ENCODE measurements around the gene TMEM253. TPM values are rescaled to one million over a fixed set of nuclear protein-coding genes. Genes with fewer than 3 reads are reported as not detected.

The TMEM253 gene
- total RNA-seq, 1 experiment from 2014 or later: 0.59 TPM

DNA sequence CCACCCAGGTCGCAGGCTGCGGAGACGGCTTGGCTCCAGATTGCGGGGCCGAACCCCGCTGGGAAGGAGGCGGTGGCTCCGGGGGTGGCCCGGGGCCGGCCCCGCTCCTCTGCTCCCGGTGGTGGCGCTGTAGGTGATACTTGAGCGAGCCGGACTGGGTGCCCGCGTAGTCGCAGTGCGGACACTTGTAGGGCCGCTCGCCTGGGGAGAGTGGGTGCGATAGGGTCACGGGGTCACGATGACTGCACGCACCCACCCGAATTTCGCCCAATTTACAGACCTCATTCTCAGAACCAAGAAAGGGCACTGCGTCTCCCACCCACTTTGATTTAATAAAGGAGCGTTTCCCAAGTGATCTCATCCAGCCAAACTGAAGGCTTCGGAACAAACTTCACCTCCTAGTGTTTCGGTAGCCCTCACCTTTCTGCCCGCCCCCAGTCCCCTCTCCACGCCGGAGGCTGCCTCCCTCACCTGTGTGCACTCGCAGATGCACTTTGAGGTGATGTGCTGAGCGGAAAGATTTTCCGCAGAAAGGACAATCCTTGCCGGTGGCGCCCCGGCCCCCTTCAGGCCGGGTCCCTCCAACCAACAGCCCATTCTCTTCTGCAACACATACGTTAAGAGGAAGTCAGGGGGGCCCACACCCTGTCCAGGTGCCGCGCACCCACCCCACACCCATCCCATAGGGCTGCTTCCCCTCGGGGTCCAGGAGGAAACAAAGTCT lies 9.8 kb upstream of the TMEM253 start:
- POLR2A ChIA-PET: interaction anchor here (1.1 kb wide), 1 partner anchor 13 kb away, joined by 5 read pairs; no protein-coding TSS in a partner anchor
- H4K20me1 ChIP-seq (ENCODE audit: insufficient read depth): no peaks in the 10 kb centered on the region
- intact Hi-C loops (cut with micrococcal nuclease): no loop called here
- H3K27ac ChIP-seq (ENCODE audit: low read depth, low read length): no peak overlapping the region
- no peaks in the 10 kb centered on the region for H3K9me3 ChIP-seq (ENCODE audit: control insufficient read depth in 1 of 2, insufficient read depth in 1 of 2, low read depth in 1 of 2, low read length in 2 of 2)
- no peak overlapping the region for H3K4me3 ChIP-seq (replicated peaks in 1 of 2; ENCODE audit: low read depth in 1 of 2, low read length in 2 of 2)
- H3K36me3 ChIP-seq (ENCODE audit: control insufficient read depth in 1 of 2, insufficient read depth in 2 of 2, low read length in 2 of 2): no peaks in the 10 kb centered on the region; a peak in 2 of 4 replicates
- no peak overlapping the region for H3K4me2 ChIP-seq (ENCODE audit: low read length)
- H3K4me1 ChIP-seq (ENCODE audit: control insufficient read depth in 1 of 2, insufficient read depth in 2 of 2, low read length in 2 of 2): peaks cover 0 to 12% of the 10 kb centered on the region in 2 experiments; a peak in 3 of 4 replicates
- no TSS peak for BruUV-seq (replicated peaks)
- no peaks in the 10 kb centered on the region for H3K79me2 ChIP-seq (ENCODE audit: insufficient read depth, low read length)
- RAD21 ChIA-PET (ENCODE audit: low non-redundant PET in 1 of 2, low total read pairs in 2 of 2, uncharacterized antibody in 2 of 2, unreplicated experiment in 2 of 2): interaction anchor here (0.5 to 0.7 kb wide), 2 partner anchors 20 to 24 kb away, joined by 3 read pairs; no protein-coding TSS in a partner anchor
- H3K9ac ChIP-seq (ENCODE audit: low read length): no peak overlapping the region
- no peak overlapping the region for H2AFZ ChIP-seq (ENCODE audit: low read depth, low read length, poor library complexity, severe bottlenecking)
- TF ChIP-seq, protein P1, sequence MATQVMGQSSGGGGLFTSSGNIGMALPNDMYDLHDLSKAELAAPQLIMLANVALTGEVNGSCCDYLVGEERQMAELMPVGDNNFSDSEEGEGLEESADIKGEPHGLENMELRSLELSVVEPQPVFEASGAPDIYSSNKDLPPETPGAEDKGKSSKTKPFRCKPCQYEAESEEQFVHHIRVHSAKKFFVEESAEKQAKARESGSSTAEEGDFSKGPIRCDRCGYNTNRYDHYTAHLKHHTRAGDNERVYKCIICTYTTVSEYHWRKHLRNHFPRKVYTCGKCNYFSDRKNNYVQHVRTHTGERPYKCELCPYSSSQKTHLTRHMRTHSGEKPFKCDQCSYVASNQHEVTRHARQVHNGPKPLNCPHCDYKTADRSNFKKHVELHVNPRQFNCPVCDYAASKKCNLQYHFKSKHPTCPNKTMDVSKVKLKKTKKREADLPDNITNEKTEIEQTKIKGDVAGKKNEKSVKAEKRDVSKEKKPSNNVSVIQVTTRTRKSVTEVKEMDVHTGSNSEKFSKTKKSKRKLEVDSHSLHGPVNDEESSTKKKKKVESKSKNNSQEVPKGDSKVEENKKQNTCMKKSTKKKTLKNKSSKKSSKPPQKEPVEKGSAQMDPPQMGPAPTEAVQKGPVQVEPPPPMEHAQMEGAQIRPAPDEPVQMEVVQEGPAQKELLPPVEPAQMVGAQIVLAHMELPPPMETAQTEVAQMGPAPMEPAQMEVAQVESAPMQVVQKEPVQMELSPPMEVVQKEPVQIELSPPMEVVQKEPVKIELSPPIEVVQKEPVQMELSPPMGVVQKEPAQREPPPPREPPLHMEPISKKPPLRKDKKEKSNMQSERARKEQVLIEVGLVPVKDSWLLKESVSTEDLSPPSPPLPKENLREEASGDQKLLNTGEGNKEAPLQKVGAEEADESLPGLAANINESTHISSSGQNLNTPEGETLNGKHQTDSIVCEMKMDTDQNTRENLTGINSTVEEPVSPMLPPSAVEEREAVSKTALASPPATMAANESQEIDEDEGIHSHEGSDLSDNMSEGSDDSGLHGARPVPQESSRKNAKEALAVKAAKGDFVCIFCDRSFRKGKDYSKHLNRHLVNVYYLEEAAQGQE (IDR thresholded peaks at IDR 0.05; ENCODE audit: low read depth): no peak
- TF ChIP-seq CBX3 (IDR thresholded peaks at IDR 0.05; ENCODE audit: low read depth) (no peak), ZFX (IDR thresholded peaks at IDR 0.05) (no peak), EZH2phosphoT487 (IDR thresholded peaks at IDR 0.05; ENCODE audit: borderline replicate concordance) (no peak), TCF7L2 (IDR thresholded peaks at IDR 0.05; ENCODE audit: borderline replicate concordance, extremely low read depth, insufficient read depth, insufficient read length) (no peak), RAD21 (IDR thresholded peaks at IDR 0.05; ENCODE audit: low read depth) (no peak), ELF1 (IDR thresholded peaks at IDR 0.05; ENCODE audit: borderline replicate concordance, low read depth) (no peak), SP1 (IDR thresholded peaks at IDR 0.05; ENCODE audit: low read depth) (no peak)
- no peak for ATAC-seq
- H3K9me2 ChIP-seq (ENCODE audit: insufficient read depth): no peaks in the 10 kb centered on the region
- no peak for DNase-seq (ENCODE audit: low read depth, low spot score)
- no peaks in the 10 kb centered on the region for H3K27me3 ChIP-seq (ENCODE audit: insufficient read depth, low read length)
- CTCF ChIA-PET: interaction anchor here (0.6 to 5.3 kb wide), 7 partner anchors 13 to 76 kb away, joined by 3 to 35 read pairs (median 17); partner anchors contain the start of gene ARHGEF40
